ENCODE results near the gene CTIF.
A peak's percentile ranks its signal among the peaks of the same experiment; 100 is the strongest.

The CTIF gene

GRCh38 chr18:48753691-48754090 lies 214.9 kb downstream of the CTIF start:
- DNase-seq (ENCODE audit: low read depth): no peak

- no peak for DNase-seq (ENCODE audit: low read depth)
Observed at GRCh38 chr18:48754559-48754958, 215.7 kb downstream of the CTIF start.

- no peak for DNase-seq (ENCODE audit: low read depth)
Observed at GRCh38 chr18:48754993-48755473, 216.2 kb downstream of the CTIF start.

GRCh38 chr18:48756511-48757226 lies 217.8 kb downstream of the CTIF start:
- DNase-seq (ENCODE audit: low read depth): no peak

- no peak for DNase-seq (ENCODE audit: low read depth)
Observed at GRCh38 chr18:48757367-48757766, 218.5 kb downstream of the CTIF start.

GRCh38 chr18:48757906-48758305 lies 219.1 kb downstream of the CTIF start:
- no peak for DNase-seq (ENCODE audit: low read depth)

GRCh38 chr18:48761582-48761981 lies 222.8 kb downstream of the CTIF start:
- no peak for DNase-seq (ENCODE audit: low read depth)

GRCh38 chr18:48762022-48762421 lies 223.2 kb downstream of the CTIF start:
- no peak for DNase-seq (ENCODE audit: low read depth)

GRCh38 chr18:48762836-48763718 lies 224.2 kb downstream of the CTIF start:
- no peak for DNase-seq (ENCODE audit: low read depth)

- DNase-seq (ENCODE audit: low read depth): no peak
Observed at GRCh38 chr18:48763719-48764100, 224.9 kb downstream of the CTIF start.

GRCh38 chr18:48765053-48765452 lies 226.2 kb downstream of the CTIF start:
- no peak for DNase-seq (ENCODE audit: low read depth)

GRCh38 chr18:48766026-48766425 lies 227.2 kb downstream of the CTIF start:
- peak; percentile 43 for DNase-seq (ENCODE audit: low read depth)

GRCh38 chr18:48766487-48766886 lies 227.7 kb downstream of the CTIF start:
- DNase-seq (ENCODE audit: low read depth): no peak

GRCh38 chr18:48767090-48767690 lies 228.4 kb downstream of the CTIF start:
- DNase-seq (ENCODE audit: low read depth): peak; percentile 40

GRCh38 chr18:48769006-48769636 lies 230.3 kb downstream of the CTIF start:
- DNase-seq (ENCODE audit: low read depth): no peak

GRCh38 chr18:48770243-48770642 lies 231.4 kb downstream of the CTIF start:
- DNase-seq (ENCODE audit: low read depth): no peak

GRCh38 chr18:48771641-48772375 lies 233.0 kb downstream of the CTIF start:
- DNase-seq (ENCODE audit: low read depth): no peak

GRCh38 chr18:48772457-48772856 lies 233.6 kb downstream of the CTIF start:
- no peak for DNase-seq (ENCODE audit: low read depth)

- no peak for DNase-seq (ENCODE audit: low read depth)
Observed at GRCh38 chr18:48773821-48774220, 235.0 kb downstream of the CTIF start.

- no peak for DNase-seq (ENCODE audit: low read depth)
Observed at GRCh38 chr18:48774941-48775340, 236.1 kb downstream of the CTIF start.

- no peak for DNase-seq (ENCODE audit: low read depth)
Observed at GRCh38 chr18:48775372-48776155, 236.7 kb downstream of the CTIF start.

Measured in fibroblast of gingiva (primary cell).